PC-3 (cell line): ENCODE measurements around the gene KCNE1.

Experiments used
- CTCF ChIP-seq: fragments of 300-600 bp; sonication (generic); conservative IDR thresholded peaks from 2 replicates; pipeline ENCODE4 v1.5.1; 2017; ENCODE audit warnings: antibody characterized with exemption, low read depth, mild to moderate bottlenecking, low read length
- EZH2 ChIP-seq: fragments of 300-600 bp; sonication (generic); IDR thresholded peaks from one replicate; pipeline ENCODE4 v1.6.1; 2017; ENCODE audit warnings: antibody characterized with exemption, mild to moderate bottlenecking, low read length; ENCODE audit not compliant: unreplicated experiment
- EZH2phosphoT487 ChIP-seq: fragments of 300-600 bp; sonication (generic); IDR thresholded peaks from 2 replicates; pipeline ENCODE4 v1.6.1; 2018; ENCODE audit warnings: mild to moderate bottlenecking, antibody characterized with exemption, low read length, borderline replicate concordance

DNA sequence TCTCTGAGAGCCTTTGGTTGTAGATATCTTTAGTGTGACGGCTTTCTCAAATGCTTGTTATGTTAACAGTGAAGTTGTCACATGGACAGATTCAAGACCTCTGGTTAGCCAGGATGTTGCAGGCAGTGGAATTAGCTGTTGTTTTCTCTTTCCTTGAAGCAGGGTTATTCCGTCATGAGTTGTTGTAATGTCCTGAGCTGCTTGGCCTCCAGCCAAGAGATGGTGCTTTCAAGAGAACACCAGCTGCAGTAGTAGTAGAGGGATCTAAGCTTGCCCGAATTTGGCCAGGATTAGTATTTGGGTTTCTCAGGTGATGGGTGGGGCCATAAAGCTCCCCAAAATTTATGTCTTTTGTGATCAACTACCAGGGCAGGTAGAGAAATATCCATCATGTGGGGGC, 13.4 kb downstream of the KCNE1 start:
- TF ChIP-seq EZH2: no peak
- TF ChIP-seq CTCF: no peak
- no peak for TF ChIP-seq EZH2phosphoT487
